ENCODE results near the gene ID3. TPM values are rescaled to one million over a fixed set of nuclear protein-coding genes. Genes with fewer than 3 reads are reported as not detected.
A peak's percentile ranks its signal among the peaks of the same experiment; 100 is the strongest.

ID3 gene
- total and polyA plus RNA-seq, 9 of the 15 experiments (the other 6 are each of a cell fraction or from before 2014, with no cell fraction given), result 6.8 to 59.8 (median 23.5) TPM

DNA sequence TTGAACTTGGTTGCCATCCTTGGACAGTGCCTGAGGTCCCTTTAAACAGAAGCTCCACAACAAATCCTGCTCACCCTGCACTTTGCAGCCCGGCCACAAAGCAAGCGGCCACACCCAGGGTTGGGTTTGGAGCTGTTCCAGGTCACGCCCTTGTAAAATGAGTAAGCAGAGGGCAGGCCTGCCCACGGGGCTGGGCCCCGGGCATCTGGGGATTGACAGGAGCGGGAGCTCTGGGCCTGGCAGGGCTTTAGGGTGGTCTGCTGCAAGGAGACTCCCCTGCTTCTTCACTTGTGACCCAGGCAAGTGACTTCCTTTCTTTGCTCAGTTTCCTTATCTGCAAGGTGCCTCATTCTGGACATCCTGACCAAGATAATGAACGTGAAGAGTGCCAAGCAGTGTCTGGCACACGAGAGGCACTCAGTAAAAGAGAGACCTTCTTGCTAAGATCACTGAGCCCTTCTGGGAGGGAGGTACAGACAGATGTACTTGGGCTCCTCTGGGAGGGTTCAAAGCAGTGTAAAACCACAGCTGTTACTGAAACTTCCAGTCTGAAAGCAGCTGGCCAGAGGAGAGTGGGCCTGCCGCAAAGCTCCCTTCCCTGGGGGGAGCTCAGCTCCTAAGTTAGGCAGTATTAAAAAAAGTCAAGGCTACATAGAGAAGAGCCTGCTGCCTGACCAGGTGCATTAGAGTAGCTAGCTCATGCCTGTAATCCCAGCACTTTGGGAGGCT lies 30.9 kb downstream of the ID3 start:
- H3K4me2 ChIP-seq (ENCODE audit: insufficient read depth, low read length), result peak overlapping the region; percentile 90
- peaks cover 59% of the 10 kb centered on the region for H3K79me2 ChIP-seq (ENCODE audit: control insufficient read depth, insufficient read depth, low read length)
- in situ Hi-C loops (cut with MboI) (no loop called here), intact Hi-C loops (cut with micrococcal nuclease) (no loop called here)
- peak overlapping the region; percentile 12; the same call in 1 of the 2 replicates for H3K4me3 ChIP-seq
- CTCF ChIA-PET (ENCODE audit: low intra/inter-chr PET ratio), result interaction anchor here (0.6 kb wide), 1 partner anchor 185 kb away, joined by 5 read pairs; no protein-coding TSS in a partner anchor
- FAIRE-seq (peak; percentile 97), ATAC-seq (peak; percentile 81), DNase-seq (ENCODE audit: extremely low read depth in 1 of 4, low spot score in 3 of 4) (peak; percentile 84 to 95 (median 87))
- H3K9me1 ChIP-seq (ENCODE audit: control insufficient read depth, insufficient read depth, low read length), result peaks cover 10% of the 10 kb centered on the region
- POLR2A ChIA-PET, result interaction anchor here (0.7 to 7.0 kb wide), 18 partner anchors 8 to 163 kb away, joined by 3 to 65 read pairs (median 4); partner anchors contain the start of genes ASAP3 and RPL11
- H3K27ac ChIP-seq (ENCODE audit: extremely low read depth, low read depth, low read length), result peak overlapping the region; percentile 61
- peaks cover 37% of the 10 kb centered on the region for H3K36me3 ChIP-seq (ENCODE audit: control insufficient read depth, insufficient read depth, low read length)
- H2AFZ ChIP-seq (ENCODE audit: low read depth, low read length), result no peak overlapping the region
- 0% methylated on average over 9 of the region's 9 CpGs for WGBS (ENCODE audit: insufficient coverage, low coverage, missing lambda C conversion rate)
- H4K20me1 ChIP-seq (replicated peaks; ENCODE audit: control insufficient read depth, insufficient read depth, low read length), result peaks cover 25% of the 10 kb centered on the region; the same call in 1 of the 2 replicates
- H3K4me1 ChIP-seq (replicated peaks in 1 of 2; ENCODE audit: control insufficient read depth in 2 of 2, insufficient read depth in 2 of 2, low read length in 2 of 2), result peaks cover 57 to 59% of the 10 kb centered on the region in 2 experiments
- no peaks in the 10 kb centered on the region for H3K27me3 ChIP-seq (ENCODE audit: control insufficient read depth in 2 of 2, insufficient read depth in 2 of 2, low read length in 2 of 2)
- peak overlapping the region; percentile 35 to 74; a peak in 3 of 4 replicates for H3K9ac ChIP-seq (ENCODE audit: insufficient read depth in 1 of 2, low read depth in 2 of 2, low read length in 2 of 2)
- H3K9me3 ChIP-seq (replicated peaks; ENCODE audit: control insufficient read depth, insufficient read depth, low read depth, low read length), result no peaks in the 10 kb centered on the region
- no TSS peak for BruUV-seq (replicated peaks)
- no peak for TF ChIP-seq FUS (optimal IDR thresholded peaks at IDR 0.05; ENCODE audit: low read depth, low read length)
- TF ChIP-seq, protein P1, sequence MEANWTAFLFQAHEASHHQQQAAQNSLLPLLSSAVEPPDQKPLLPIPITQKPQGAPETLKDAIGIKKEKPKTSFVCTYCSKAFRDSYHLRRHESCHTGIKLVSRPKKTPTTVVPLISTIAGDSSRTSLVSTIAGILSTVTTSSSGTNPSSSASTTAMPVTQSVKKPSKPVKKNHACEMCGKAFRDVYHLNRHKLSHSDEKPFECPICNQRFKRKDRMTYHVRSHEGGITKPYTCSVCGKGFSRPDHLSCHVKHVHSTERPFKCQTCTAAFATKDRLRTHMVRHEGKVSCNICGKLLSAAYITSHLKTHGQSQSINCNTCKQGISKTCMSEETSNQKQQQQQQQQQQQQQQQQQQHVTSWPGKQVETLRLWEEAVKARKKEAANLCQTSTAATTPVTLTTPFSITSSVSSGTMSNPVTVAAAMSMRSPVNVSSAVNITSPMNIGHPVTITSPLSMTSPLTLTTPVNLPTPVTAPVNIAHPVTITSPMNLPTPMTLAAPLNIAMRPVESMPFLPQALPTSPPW (CRISPR knock-in tag; IDR thresholded peaks at IDR 0.05), result 0 out of 2 replicates have a peak, but pooled peaks have one; percentile 43
- TF ChIP-seq CTBP1 (IDR thresholded peaks at IDR 0.05; ENCODE audit: borderline replicate concordance), result peak; percentile 66; the same call in 1 of the 2 replicates
- TF ChIP-seq, protein P2, sequence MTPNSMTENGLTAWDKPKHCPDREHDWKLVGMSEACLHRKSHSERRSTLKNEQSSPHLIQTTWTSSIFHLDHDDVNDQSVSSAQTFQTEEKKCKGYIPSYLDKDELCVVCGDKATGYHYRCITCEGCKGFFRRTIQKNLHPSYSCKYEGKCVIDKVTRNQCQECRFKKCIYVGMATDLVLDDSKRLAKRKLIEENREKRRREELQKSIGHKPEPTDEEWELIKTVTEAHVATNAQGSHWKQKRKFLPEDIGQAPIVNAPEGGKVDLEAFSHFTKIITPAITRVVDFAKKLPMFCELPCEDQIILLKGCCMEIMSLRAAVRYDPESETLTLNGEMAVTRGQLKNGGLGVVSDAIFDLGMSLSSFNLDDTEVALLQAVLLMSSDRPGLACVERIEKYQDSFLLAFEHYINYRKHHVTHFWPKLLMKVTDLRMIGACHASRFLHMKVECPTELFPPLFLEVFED (CRISPR knock-in tag; conservative IDR thresholded peaks at IDR 0.05), result no peak
- TF ChIP-seq SOX6 (IDR thresholded peaks at IDR 0.05), result peak; percentile 23; the same call in 1 of the 2 replicates
- peak; percentile 50 for TF ChIP-seq RBFOX2 (IDR thresholded peaks at IDR 0.05; ENCODE audit: low read depth, low read length)
- no peak for TF ChIP-seq ZNF354B (CRISPR knock-in tag; IDR thresholded peaks at IDR 0.05)
- TF ChIP-seq ZNF384 (IDR thresholded peaks at IDR 0.05; ENCODE audit: low read depth, low read length), result no peak
- no peak for TF ChIP-seq CREM (IDR thresholded peaks at IDR 0.05; ENCODE audit: low read depth)
- TF ChIP-seq MAFK (IDR thresholded peaks at IDR 0.05; ENCODE audit: low read length), result peak; percentile 67
- no peak for TF ChIP-seq RHOXF2B (CRISPR knock-in tag; conservative IDR thresholded peaks at IDR 0.05)
